HG03575 (cell line): ENCODE data around the gene EPS8L1.
"Not testable (repeated sequence)": the region's sequence is repeated elsewhere in the genome, so short reads cannot be mapped to it uniquely, and the experiment has no call there.

Experiments used
- ATAC-seq: cut with Tn5 transposase; IDR thresholded peaks from one replicate; pipeline ENCODE4 v1.9.1; 2021; ENCODE audit not compliant: unreplicated experiment, insufficient number of reproducible peaks, low FRiP score; ENCODE audit errors: extremely low read depth

EPS8L1 gene

DNA sequence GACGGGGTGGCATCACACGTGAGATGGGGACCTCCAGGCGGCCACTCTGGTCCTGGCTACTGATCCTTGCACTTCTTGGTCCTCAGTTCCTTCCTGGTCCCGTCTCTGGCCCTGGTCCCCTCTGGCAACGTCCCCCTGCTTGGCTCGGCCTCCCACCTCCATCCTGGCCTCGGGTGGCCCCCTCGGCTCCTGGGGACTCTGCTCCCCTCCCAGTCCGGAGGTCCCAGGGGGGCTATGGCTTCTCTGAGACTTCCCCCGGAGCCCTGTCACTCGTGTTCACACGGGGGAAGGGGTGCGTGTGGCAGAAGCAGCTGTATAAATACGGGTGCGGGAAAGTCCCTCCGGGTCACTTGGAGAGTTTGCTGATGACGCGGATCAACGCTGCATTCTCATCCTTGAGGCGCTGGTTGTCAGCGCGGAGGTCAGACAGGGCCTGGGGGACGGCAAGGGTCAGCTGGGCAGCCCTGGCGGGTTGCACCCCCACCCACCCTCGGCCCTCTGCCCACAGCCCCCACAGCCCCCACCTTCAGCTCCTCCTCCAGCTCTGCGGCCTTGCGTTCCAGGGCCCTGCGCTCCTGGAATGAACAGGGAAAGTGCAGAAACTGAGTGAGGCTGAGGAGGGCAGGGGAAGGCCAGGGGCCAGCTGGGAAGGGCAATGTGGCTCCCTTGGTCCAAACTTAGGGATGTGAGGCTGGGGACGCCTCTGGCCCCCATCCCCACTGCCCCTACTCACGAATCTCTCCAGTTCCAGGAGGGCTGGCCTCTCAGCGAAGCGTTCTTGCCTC lies 15.6 kb downstream of the EPS8L1 start:
- ATAC-seq, result no peak

GRCh38 chr19:55091955-55092354 lies 16.3 kb downstream of the EPS8L1 start:
- no peak for ATAC-seq

GRCh38 chr19:55092423-55093318 lies 17.0 kb downstream of the EPS8L1 start:
- ATAC-seq, result no peak

- no peak for ATAC-seq
These were observed 19.0 kb downstream of the EPS8L1 start for GRCh38 chr19:55094456-55095259.

DNA sequence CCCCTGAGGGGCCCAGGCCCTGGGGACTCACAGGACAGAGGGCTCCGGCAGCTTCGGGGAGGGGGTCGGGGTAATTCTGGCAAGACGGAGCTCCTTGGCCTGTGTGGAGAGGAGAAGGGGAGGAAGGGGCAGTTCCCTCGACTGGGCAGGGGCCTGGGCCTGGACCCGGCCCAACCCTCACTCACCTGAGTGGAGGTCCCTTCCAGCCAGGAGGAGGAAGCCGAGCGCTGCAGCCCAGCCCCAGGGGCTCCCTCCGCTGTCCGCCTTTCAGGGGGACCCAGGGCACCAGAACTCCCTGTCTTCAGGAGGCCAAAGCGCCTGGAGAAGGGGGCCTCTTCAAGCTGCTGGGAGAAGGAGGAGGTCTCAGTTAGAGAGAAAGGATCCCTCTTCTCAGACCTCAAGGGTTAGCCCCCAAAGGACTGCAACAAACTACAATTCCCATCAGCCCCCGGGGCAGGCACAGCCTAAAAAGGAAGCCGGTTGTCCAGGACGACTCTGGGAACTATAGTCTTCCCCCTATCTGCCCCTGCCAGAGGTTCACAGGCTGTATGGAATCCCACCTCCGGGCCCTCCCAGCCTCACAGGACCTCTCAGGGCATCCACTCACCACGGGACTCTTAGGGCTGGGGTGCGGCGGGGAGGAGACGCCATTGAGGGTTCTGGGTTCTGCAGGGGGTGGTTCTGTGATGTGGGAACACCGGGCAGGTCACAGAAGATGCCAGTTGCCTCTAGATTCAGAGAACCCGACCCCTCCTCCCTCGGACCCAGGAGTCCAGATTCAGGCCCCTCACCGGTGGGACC lies 19.8 kb downstream of the EPS8L1 start:
- no peak for ATAC-seq

DNA sequence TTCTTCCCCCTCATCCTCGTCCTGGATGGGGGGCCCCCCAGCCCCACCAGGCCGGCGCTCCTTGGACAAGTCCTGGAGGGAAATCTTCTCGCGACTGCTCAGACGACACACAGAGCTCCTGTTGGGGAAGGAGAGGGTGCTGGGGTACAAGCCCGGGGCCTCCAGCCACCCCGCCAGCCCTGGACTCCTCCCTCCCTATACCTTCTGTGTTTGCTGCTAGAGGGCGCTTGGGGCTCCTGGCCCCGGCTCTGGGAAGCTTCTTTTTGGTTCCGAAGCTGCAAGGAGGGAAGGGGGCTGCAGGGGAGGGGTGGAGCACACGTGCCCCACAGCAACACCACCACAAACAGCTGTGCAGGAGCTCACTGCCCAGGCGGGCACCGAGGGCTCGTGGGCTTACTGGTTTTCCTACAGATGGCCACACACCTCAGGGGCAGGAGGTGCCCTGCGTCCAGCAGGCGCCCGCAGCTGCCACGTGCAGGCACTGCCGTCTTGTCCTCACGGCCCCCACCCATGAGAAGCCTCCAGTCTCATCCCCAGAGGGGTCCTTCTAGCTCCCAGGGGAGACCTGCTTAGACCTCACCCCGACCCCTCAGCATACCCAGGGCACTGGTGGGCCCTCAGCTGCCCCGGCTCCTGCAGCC lies 20.5 kb downstream of the EPS8L1 start:
- ATAC-seq, result no peak

- no peak for ATAC-seq
These were observed 22.4 kb downstream of the EPS8L1 start for GRCh38 chr19:55097864-55098715.

GRCh38 chr19:55098716-55099556 lies 23.3 kb downstream of the EPS8L1 start:
- ATAC-seq, result no peak

GRCh38 chr19:55099557-55100506 lies 24.2 kb downstream of the EPS8L1 start:
- ATAC-seq, result no peak

GRCh38 chr19:55101261-55101660 lies 25.6 kb downstream of the EPS8L1 start:
- ATAC-seq, result no peak

- no peak for ATAC-seq
These were observed 27.5 kb downstream of the EPS8L1 start for GRCh38 chr19:55103190-55103589.

DNA sequence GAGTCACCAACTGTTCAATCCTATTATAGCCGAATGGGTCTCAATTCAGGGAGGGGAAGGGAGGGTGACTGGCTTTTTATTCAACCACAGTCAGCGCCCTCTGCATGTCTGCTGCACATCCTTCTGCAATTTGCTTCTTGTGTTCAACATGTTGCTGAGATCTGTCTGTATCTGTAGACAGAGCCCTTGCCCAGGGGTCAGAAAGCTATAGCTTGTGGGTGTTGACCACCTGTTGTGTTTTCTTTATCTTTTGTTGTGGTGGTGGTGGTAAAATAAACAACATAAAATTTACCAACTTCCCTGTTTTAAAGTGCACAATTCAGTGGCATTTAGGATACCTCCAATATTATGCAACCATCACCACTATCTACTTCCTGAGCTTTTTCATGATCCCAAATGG lies 29.6 kb downstream of the EPS8L1 start:
- ATAC-seq, result no peak

- no peak for ATAC-seq
These were observed 30.9 kb downstream of the EPS8L1 start for GRCh38 chr19:55106591-55106990.

DNA sequence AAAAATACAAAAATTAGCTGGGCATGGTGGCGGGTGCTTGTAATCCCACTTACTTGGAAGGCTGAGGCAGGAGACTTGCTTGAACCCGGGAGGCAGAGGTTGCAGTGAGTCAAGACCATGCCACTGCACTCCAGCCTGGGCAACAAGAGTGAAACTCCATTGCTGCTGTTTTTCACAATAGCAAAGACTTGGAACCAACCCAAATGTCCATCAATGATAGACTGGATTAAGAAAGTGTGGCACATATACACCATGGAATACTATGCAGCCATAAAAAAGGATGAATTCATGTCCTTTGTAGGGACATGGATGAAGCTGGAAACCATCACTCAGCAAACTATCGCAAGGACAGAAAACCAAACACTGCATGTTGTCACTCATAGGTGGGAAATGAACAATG lies 31.6 kb downstream of the EPS8L1 start:
- not testable (repeated sequence) for ATAC-seq

DNA sequence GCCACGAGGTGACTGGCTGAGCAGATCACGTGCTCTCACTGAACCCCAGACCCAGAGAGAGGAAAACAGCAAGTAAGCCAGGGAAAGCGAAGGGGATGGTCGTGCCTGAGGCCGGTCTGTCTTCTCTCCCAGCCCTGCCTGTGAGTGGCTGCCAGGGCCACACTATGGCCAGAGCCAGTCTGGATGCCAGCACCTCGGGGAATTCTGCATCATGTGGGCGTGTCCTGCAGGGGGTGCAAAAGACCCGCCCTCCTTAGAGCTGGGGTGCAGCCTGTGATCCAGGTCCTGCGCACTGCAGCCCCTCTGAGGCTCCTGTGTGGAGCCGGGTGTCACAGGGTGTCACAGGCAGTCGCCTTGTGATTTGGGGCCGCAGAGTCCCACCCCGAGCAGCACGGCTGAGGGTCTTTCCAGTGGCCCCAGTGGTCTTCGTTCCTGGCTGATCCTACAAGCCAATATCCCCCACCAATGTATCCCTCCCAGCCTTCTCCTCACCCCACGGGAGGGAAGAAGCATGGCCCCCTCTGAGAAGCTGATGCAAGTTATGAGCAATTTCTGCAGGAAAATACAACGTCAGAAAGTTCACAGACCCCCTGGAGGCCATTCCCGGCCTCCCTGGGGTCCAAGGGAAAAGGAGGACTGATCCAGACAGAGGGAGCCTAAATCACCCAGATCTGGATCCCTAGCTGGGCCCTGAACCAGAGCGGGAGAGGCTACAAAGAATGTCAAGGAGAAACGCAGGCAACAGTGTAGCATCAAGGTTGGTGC lies 34.0 kb downstream of the EPS8L1 start:
- ATAC-seq, result no peak
